Testis (tissue), 3 donors: Measurements from ENCODE around the gene PDGFB. TPM values are rescaled to one million over a fixed set of nuclear protein-coding genes. Genes with fewer than 3 reads are reported as not detected.

Experiments used
- DNase-seq: peaks from one replicate; pipeline ENCODE4 v3.0.0-alpha.2; 2019
- H3K27ac ChIP-seq, 2 donors: fragments of 200-600 bp; sonication (generic); one replicate each; pipeline ENCODE4 v1.5.1; 2019
- H3K27me3 ChIP-seq: fragments of 200-600 bp; sonication (generic); one replicate; pipeline ENCODE4 v1.5.1; 2019
- H3K36me3 ChIP-seq: fragments of 200-600 bp; sonication (generic); one replicate; pipeline ENCODE4 v1.5.1; 2017; ENCODE audit warnings: low read depth; ENCODE audit errors: missing control alignments
- H3K4me1 ChIP-seq: fragments of 200-600 bp; sonication (generic); one replicate; pipeline ENCODE4 v1.5.1; 2019
- H3K4me3 ChIP-seq, 2 donors: fragments of 200-600 bp; sonication (generic); one replicate each; pipeline ENCODE4 v1.5.1; 2017 to 2019
- H3K9me3 ChIP-seq: fragments of 200-600 bp; sonication (generic); one replicate; pipeline ENCODE4 v1.5.1; 2017
- CTCF ChIP-seq, 3 experiments: fragments of 450-650 bp in 2 of 3; fragments of 200-600 bp in 1 of 3; sonication (generic) in 1 of 3; IDR thresholded peaks; one replicate each; pipeline ENCODE4 v1.5.1; 2016 to 2019; ENCODE audit warnings: antibody characterized with exemption in 3 of 3, mild to moderate bottlenecking in 2 of 3, moderate library complexity in 1 of 3
- POLR2A ChIP-seq: fragments of 450-650 bp; IDR thresholded peaks from one replicate; pipeline ENCODE4 v1.6.1; 2017; ENCODE audit warnings: antibody characterized with exemption, mild to moderate bottlenecking, moderate library complexity
- WGBS, 2 donors: methylation state at CpG; one replicate each; pipeline ENCODE4 v1.1.5; 2018; 5-methylcytosine and 5-hydroxymethylcytosine counted together
- intact Hi-C: fragments of 100-400 bp; cut with DNase I; formaldehyde crosslinking; loops from one replicate; pipeline ENCODE4 v1.15.1; 2023; ENCODE audit warnings: low total_unique reads
- polyA plus RNA-seq: library from polyadenylated mRNA; stranded (reverse); fragments of 350-450 nt; fragmentation: Illumina TruSeq; extraction: RNeasy Lipid Tissue Mini Kit (QIAGEN cat#74804); gene quantifications from one replicate; pipeline ENCODE4 v1.2.3, GENCODE V29; 2014; ENCODE audit warnings: low read depth, low replicate concordance; ENCODE audit not compliant: insufficient read depth
- total RNA-seq, 2 donors: library from RNA; depleted of rRNA; stranded (reverse); fragments of >200 nt; gene quantifications; one replicate each; pipeline ENCODE4 v1.2.3, GENCODE V29; 2016

Gene PDGFB
- total and polyA plus RNA-seq, 3 donors from 2014 or later: 7.7 to 13.3 (median 9.8) TPM

DNA sequence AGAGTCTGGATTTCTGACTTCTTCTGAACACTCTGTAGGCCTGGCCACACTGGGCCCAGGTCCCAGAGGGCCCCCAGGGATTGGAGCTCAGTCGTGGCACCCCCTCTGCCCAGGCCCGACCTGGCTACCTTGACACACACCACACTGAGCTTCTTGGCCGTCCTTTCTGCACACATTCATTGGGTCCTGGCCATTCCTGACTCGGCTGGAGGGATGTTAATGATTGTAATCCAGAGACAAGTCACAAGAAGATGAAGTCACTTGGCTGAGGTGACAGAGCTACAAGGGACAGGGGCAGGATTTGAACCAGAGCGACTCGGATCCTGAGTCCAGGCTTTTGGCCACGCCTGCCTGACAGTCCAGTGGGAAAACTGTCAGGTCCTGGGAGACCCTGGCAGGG, 23.9 kb upstream of the PDGFB start:
- Histone ChIP-seq H3K4me3 (no peak overlapping the region), H3K36me3 (no peaks in the 10 kb centered on the region), H3K27ac (no peak overlapping the region), H3K27me3 (no peaks in the 10 kb centered on the region), H3K9me3 (no peaks in the 10 kb centered on the region), H3K4me1 (no peaks in the 10 kb centered on the region)
- no peak for TF ChIP-seq CTCF (IDR thresholded peaks at IDR 0.05)
- TF ChIP-seq POLR2A: no peak
- 79 to 88% methylated on average over 7 of the region's 7 CpGs for WGBS, 2 donors
- no peak for DNase-seq
- intact Hi-C loops: no loop called here

DNA sequence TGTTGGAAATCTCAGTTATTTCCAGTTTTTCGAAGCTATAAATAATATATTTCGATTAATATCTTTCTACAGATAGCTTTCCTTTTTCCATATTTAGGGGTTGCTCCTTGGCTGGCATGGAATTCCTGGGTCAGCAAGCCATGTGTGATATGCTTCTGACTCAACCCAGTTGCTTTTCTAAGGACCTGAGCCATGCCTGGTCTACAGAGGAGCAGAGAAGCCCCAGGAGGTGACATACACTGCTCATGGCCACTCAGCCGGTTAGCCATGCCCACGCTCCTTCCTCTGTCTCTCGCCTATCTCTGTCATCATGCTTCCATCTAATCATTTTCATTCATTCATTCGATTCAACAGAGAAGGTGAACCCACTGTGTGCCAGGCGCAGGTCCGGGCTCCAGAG, 23.2 kb upstream of the PDGFB start:
- no peak for DNase-seq
- H3K36me3 ChIP-seq: no peaks in the 10 kb centered on the region
- WGBS, 2 donors: 94 to 99% methylated on average over 8 of the region's 8 CpGs
- no peak overlapping the region for H3K4me3 ChIP-seq
- no peak for TF ChIP-seq CTCF (IDR thresholded peaks at IDR 0.05)
- TF ChIP-seq POLR2A: no peak
- intact Hi-C loops: no loop called here
- H3K27me3 ChIP-seq: no peaks in the 10 kb centered on the region
- no peak overlapping the region for H3K27ac ChIP-seq
- H3K4me1 ChIP-seq: no peaks in the 10 kb centered on the region
- H3K9me3 ChIP-seq: no peaks in the 10 kb centered on the region

DNA sequence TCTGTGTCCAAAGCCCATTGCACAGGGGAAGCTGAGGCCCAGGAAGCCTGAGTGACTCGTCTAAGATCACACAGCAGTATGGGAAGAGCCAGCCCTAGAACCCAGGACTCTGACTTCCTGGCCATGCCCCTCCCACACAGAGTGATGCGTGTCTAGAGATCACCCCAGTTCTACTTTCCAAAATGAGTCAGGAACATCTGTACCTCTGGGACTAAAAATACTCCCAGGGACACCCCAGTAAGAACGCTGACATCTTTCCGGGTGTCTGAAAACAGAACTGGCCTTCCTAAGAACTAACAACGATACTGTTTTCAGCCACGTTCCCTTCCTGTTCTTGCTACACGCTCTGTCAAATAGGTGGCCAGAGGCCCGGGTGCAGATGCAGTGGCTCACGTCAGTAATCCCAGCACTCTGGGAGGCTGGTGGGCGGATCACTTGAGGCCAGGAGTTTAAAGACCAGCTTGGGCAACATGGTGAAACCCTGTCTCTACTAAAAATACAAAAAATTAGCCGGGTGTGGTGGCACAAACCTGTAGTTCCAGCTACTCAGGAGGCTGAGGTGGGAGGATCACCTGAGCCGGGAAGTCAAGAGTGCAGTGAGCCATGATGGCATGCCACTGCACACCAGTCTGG, 21.7 kb upstream of the PDGFB start:
- no peaks in the 10 kb centered on the region for H3K27me3 ChIP-seq
- no peaks in the 10 kb centered on the region for H3K4me1 ChIP-seq
- 70 to 73% methylated on average over 12 of the region's 12 CpGs for WGBS, 2 donors
- intact Hi-C loops: no loop called here
- no peaks in the 10 kb centered on the region for H3K36me3 ChIP-seq
- no peak overlapping the region for H3K4me3 ChIP-seq
- no peak overlapping the region for H3K27ac ChIP-seq
- DNase-seq: peak; percentile 45
- no peaks in the 10 kb centered on the region for H3K9me3 ChIP-seq
- TF ChIP-seq CTCF (IDR thresholded peaks at IDR 0.05): no peak
- TF ChIP-seq POLR2A: no peak

DNA sequence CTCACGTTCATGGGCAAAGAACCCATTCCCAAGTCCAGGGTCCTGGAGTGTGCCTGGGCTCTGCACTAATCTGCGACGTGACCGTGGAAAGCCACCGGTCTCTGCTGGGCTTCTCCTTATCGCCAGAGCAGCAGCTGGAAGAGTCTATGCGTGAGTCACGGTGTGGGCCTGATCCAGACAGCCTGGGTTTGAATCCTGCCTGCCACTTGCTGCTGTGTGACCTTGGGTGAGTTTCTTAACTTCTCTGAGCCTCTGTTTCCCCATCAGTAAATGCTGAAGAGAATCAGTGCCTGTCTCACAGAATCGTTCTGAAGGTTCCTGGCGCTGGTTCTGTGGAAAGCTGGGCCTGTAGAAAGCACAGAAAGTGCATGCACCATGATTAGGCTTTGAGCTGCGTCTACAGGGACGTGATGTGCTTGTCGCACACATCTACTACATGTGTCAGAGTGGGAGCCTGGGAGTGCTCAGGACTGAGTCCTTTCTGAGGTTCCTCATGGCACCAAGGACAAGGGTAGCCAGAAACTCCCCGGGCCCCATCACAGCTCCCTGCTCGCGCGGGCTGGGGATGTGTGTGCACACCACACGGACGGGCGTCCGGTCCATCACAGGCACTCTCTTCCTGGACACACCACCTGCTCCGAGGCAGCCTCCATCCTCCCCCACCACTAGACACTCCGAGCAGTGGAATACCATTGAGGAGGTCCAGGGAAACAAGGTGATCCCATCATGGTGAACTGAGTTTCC, 20.5 kb upstream of the PDGFB start:
- no peaks in the 10 kb centered on the region for H3K4me1 ChIP-seq
- H3K36me3 ChIP-seq: no peaks in the 10 kb centered on the region
- no peaks in the 10 kb centered on the region for H3K9me3 ChIP-seq
- TF ChIP-seq POLR2A (no peak), CTCF (IDR thresholded peaks at IDR 0.05) (no peak)
- H3K27ac ChIP-seq: no peak overlapping the region
- no peaks in the 10 kb centered on the region for H3K27me3 ChIP-seq
- WGBS, 2 donors: 89 to 95% methylated on average over 16 to 23 of the region's 23 CpGs
- DNase-seq: no peak
- no peak overlapping the region for H3K4me3 ChIP-seq
- intact Hi-C loops: no loop called here
